K562 (cell line): ENCODE results near the gene SAP30BP. TPM values are rescaled to one million over a fixed set of nuclear protein-coding genes. Genes with fewer than 3 reads are reported as not detected.

Experiments
- ATAC-seq: fragments of 200-7000 bp; cut with Tn5 transposase; 3 replicates; pipeline ENCODE4 v1.9.1; 2020; ENCODE audit warnings: moderate library complexity
- BruUV-seq: library from RNA; stranded (reverse); fragments of 400-500 nt; replicated peaks from 2 replicates; lab custom pipeline; 2021; lab: Mats Ljungman, UMichigan
- CTCF ChIA-PET: fragments of 300-600 bp; formaldehyde crosslinking; extraction: SDS; loops from one replicate; lab custom pipeline; 2021; ENCODE audit warnings: low intra/inter-chr PET ratio; lab: Yijun Ruan, JAX
- POLR2A ChIA-PET: fragments of 300-600, 350-650 bp; sonication (Branson Sonifier 250); formaldehyde crosslinking; extraction: SDS; loops from one replicate; lab custom pipeline; 2021; ENCODE audit warnings: antibody characterized with exemption, inconsistent platforms; lab: Yijun Ruan, JAX
- DNase-seq, 4 experiments: peaks; one replicate each; pipeline versions ENCODE4 v3.0.0 to v3.0.0-alpha.2; 2011 to 2018; ENCODE audit warnings: low spot score in 3 of 4, mixed read lengths in 3 of 4; ENCODE audit errors: extremely low read depth in 1 of 4
- FAIRE-seq: peaks from 2 replicates; lab custom pipeline; 2011; peaks lifted over from hg19 to GRCh38; lab: Jason Lieb, UNC
- H2AFZ ChIP-seq: 2 replicates; pipeline ENCODE4 v1.6.0; 2011; ENCODE audit warnings: low read depth, low read length, control low read depth, inconsistent platforms
- H3K27ac ChIP-seq: fragments of 200-600 bp; 3 replicates; pipeline ENCODE4 v1.8.0; 2011; ENCODE audit warnings: low read depth, mild to moderate bottlenecking, control low read depth, inconsistent platforms, low read length, moderate library complexity, mixed read lengths; ENCODE audit errors: extremely low read depth
- H3K27me3 ChIP-seq, 2 experiments: fragments of 300-600 bp in 1 of 2; 2 replicates in 1 of 2; 3 replicates in 1 of 2; pipeline versions ENCODE4 v1.6.0 to v1.8.0; 2011; ENCODE audit warnings: inconsistent platforms in 2 of 2, low read length in 2 of 2, mild to moderate bottlenecking in 1 of 2, mixed read lengths in 1 of 2, moderate library complexity in 1 of 2; ENCODE audit not compliant: control insufficient read depth in 2 of 2, insufficient read depth in 2 of 2
- H3K36me3 ChIP-seq: fragments of 300-600 bp; 3 replicates; pipeline ENCODE4 v1.8.0; 2011; ENCODE audit warnings: mild to moderate bottlenecking, low read length, inconsistent platforms; ENCODE audit not compliant: control insufficient read depth, insufficient read depth
- H3K4me1 ChIP-seq, 2 experiments: fragments of 200-600 bp in 1 of 2; replicated peaks in 1 of 2; 2 replicates in 1 of 2; 3 replicates in 1 of 2; pipeline versions ENCODE4 v1.5.1 to v1.8.0; 2011; ENCODE audit warnings: inconsistent platforms in 2 of 2, low read length in 2 of 2, mild to moderate bottlenecking in 1 of 2, mixed read lengths in 1 of 2, moderate library complexity in 1 of 2; ENCODE audit not compliant: control insufficient read depth in 2 of 2, insufficient read depth in 2 of 2
- H3K4me2 ChIP-seq: 2 replicates; pipeline ENCODE4 v1.6.1; 2011; ENCODE audit warnings: low read length, control low read depth, inconsistent platforms, mixed read lengths; ENCODE audit not compliant: insufficient read depth
- H3K4me3 ChIP-seq: fragments of 200-600 bp; sonication (generic), shearing (Covaris generic); 2 replicates; pipeline ENCODE4 v1.5.1; 2016; ENCODE audit warnings: control low read depth, inconsistent platforms
- H3K79me2 ChIP-seq: fragments of 200-600 bp; 3 replicates; pipeline ENCODE4 v1.8.0; 2011; ENCODE audit warnings: low read length, inconsistent platforms; ENCODE audit not compliant: control insufficient read depth, insufficient read depth
- H3K9ac ChIP-seq, 2 experiments: 2 replicates each; pipeline versions ENCODE4 v1.6.0 to v1.6.1; 2011; ENCODE audit warnings: low read depth in 2 of 2, low read length in 2 of 2, control low read depth in 1 of 2, inconsistent platforms in 1 of 2, mild to moderate bottlenecking in 1 of 2, mixed read lengths in 1 of 2; ENCODE audit not compliant: insufficient read depth in 1 of 2
- H3K9me1 ChIP-seq: one replicate; pipeline ENCODE4 v1.6.0; 2011; ENCODE audit warnings: inconsistent platforms, mild to moderate bottlenecking, low read length, moderate library complexity; ENCODE audit not compliant: control insufficient read depth, insufficient read depth
- H3K9me3 ChIP-seq: replicated peaks from 2 replicates; pipeline ENCODE4 v1.5.1; 2011; ENCODE audit warnings: low read depth, low read length, inconsistent platforms; ENCODE audit not compliant: control insufficient read depth, insufficient read depth
- H4K20me1 ChIP-seq: replicated peaks from 2 replicates; pipeline ENCODE4 v1.6.1; 2011; ENCODE audit warnings: low read length, inconsistent platforms, mixed read lengths; ENCODE audit not compliant: control insufficient read depth, insufficient read depth
- ZBTB7A ChIP-seq: IDR thresholded peaks from 2 replicates; pipeline ENCODE4 v1.6.1; 2011; ENCODE audit warnings: low read depth, mild to moderate bottlenecking, low read length, moderate library complexity, borderline replicate concordance; ENCODE audit not compliant: control insufficient read depth
- ZNF239 ChIP-seq: fragments of 250-450 bp; sonication (Bioruptor Pico); IDR thresholded peaks from 2 replicates; pipeline ENCODE4 v1.4.0; 2020; ENCODE audit warnings: mild to moderate bottlenecking
- ZNF263 ChIP-seq: sonication (generic); formaldehyde crosslinking; IDR thresholded peaks from 2 replicates; pipeline ENCODE4 v1.8.0; 2022; ENCODE audit warnings: mild to moderate bottlenecking, missing genetic modification reagents, borderline replicate concordance
- WGBS: fragments of 100-300 bp; shearing (Covaris generic); methylation state at CpG from one replicate; pipeline ENCODE4 v1.1.6; 2016; ENCODE audit warnings: low coverage, mixed read lengths; ENCODE audit not compliant: insufficient coverage; ENCODE audit errors: missing lambda C conversion rate; 5-methylcytosine and 5-hydroxymethylcytosine counted together
- in situ Hi-C: fragments of 300-500 bp; cut with MboI; formaldehyde crosslinking; loops from 4 replicates; pipeline ENCODE4 v1.15.0; 2018; ENCODE audit warnings: inconsistent platforms, mixed read lengths
- intact Hi-C: fragments of 100-400 bp; cut with micrococcal nuclease; formaldehyde crosslinking; loops from 2 replicates; pipeline ENCODE4 v1.14.2; 2022
- polyA plus RNA-seq, 8 experiments: library from polyadenylated mRNA; depleted of rRNA in 4 of 8; stranded (reverse) in 5 of 8; unstranded in 3 of 8; fragments of >200 nt; fragmentation: Nextera tagmentation in 2 of 8; fragmentation: Illumina TruSeq in 1 of 8; extraction: Ambion mirVana in 2 of 8; extraction: Trizol in 1 of 8; gene quantifications; 2 replicates each; pipeline versions ENCODE4 v1.2.1 to v1.2.3, GENCODE V29; 2011 to 2014; ENCODE audit warnings: inconsistent platforms in 1 of 8, missing spikeins in 1 of 8
- total RNA-seq, 7 experiments: library from RNA; depleted of rRNA in 6 of 7; stranded (reverse); fragments of >200 nt in 6 of 7; fragmentation: Illumina TruSeq in 2 of 7; extraction: Trizol in 2 of 7; gene quantifications; 2 replicates each; pipeline versions ENCODE4 v1.2.1 to v1.2.3, GENCODE V29; 2011 to 2021; ENCODE audit warnings: low replicate concordance in 1 of 7

SAP30BP gene
- total and polyA plus RNA-seq, 9 of the 15 experiments (the other 6 are each of a cell fraction or from before 2014, with no cell fraction given) = 45.3 to 154 (median 71.7) TPM

DNA sequence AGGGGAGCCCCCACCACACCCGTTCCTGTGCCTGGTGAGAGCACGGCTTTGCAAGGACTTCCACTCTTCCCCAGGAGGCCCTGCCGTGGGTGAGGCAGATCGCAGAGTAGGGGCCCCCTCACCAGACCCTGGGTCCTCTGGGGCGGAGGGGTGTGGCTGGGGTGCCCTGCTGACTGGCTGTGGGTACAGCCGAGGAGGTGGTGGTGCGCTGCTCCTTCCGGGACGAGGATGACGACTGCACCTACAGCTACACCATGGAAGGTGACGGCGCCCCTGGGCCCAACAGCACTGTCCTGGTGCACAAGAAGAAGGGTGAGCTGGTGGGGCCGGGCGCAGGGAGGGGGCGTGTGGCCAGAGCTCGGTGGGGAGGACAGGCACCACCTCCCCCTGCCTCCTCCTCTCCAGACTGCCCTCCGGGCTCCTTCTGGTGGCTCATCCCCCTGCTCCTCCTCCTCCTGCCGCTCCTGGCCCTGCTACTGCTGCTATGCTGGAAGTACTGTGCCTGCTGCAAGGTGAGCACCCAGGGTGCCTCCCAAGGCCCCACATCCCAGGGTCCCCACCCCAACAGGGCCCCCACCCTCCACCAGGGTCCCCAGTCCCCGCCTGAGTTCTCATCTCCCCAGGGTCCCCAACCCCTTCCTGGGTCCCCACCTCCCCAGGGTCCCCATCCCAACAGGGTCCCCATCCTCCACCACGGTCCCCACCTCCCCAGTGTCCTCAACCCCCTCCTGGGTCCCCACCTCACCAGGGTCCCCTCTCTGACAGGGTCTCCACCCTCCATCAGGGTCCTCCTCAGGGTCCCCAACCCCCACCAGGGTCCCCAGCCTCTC is 70.2 kb downstream of the SAP30BP start:
- 56% methylated on average over 12 of the region's 20 CpGs for WGBS
- peaks cover 4% of the 10 kb centered on the region for H3K9me1 ChIP-seq
- intact Hi-C loops (no loop called here), in situ Hi-C loops (no loop called here)
- H4K20me1 ChIP-seq = peaks cover 3% of the 10 kb centered on the region; the same call in 1 of the 2 replicates
- peak overlapping the region in 1 of 2 experiments; percentile 68; a peak in 2 of 4 replicates for H3K9ac ChIP-seq
- DNase-seq = no peak
- no peaks in the 10 kb centered on the region for H3K9me3 ChIP-seq
- H3K4me2 ChIP-seq = no peak overlapping the region
- TF ChIP-seq ZNF239 (CRISPR knock-in tag) (no peak), ZNF263 (CRISPR knock-in tag) (peak; percentile 81), ZBTB7A (peak; percentile 25; the same call in 1 of the 2 replicates)
- CTCF ChIA-PET = no interaction called here
- no peak overlapping the region; the same call in 1 of the 2 replicates for H2AFZ ChIP-seq
- ATAC-seq = peak; percentile 19; the same call in 1 of the 3 replicates
- H3K79me2 ChIP-seq = no peaks in the 10 kb centered on the region
- no peak for FAIRE-seq
- peaks cover 0 to 5% of the 10 kb centered on the region in 2 experiments; a peak in 2 of 5 replicates for H3K27me3 ChIP-seq
- H3K4me1 ChIP-seq = peaks cover 0 to 50% of the 10 kb centered on the region in 2 experiments; a peak in 2 of 5 replicates
- H3K27ac ChIP-seq = no peak overlapping the region
- no peaks in the 10 kb centered on the region for H3K36me3 ChIP-seq
- no TSS peak for BruUV-seq
- POLR2A ChIA-PET = interaction anchor here (0.8 to 1.3 kb wide), 5 partner anchors 13 to 749 kb away, joined by 3 to 7 read pairs (median 3); partner anchors contain the start of gene CDR2L
- no peak overlapping the region for H3K4me3 ChIP-seq
